ENCODE data around the gene FETUB.
"Not testable (repeated sequence)": the region's sequence is repeated elsewhere in the genome, so short reads cannot be mapped to it uniquely, and the experiment has no call there.

Gene FETUB

GRCh38 chr3:186678604-186679003, 38.4 kb downstream of the FETUB start:
- CTCF ChIA-PET = no interaction called here
- POLR2A ChIA-PET = no interaction called here

GRCh38 chr3:186679151-186679550, 39.0 kb downstream of the FETUB start:
- Histone ChIP-seq H3K27ac (ENCODE audit: insufficient read depth in 1 of 2, low read depth in 1 of 2, low read length in 2 of 2, poor library complexity in 1 of 2, severe bottlenecking in 2 of 2) (no peak overlapping the region), H3K4me3 (ENCODE audit: control insufficient read depth in 1 of 7, extremely low read depth in 1 of 7, insufficient read depth in 4 of 7, low read depth in 2 of 7, low read length in 6 of 7) (no peak overlapping the region), H3K27me3 (replicated peaks in 2 of 5; ENCODE audit: control insufficient read depth in 4 of 5, insufficient read depth in 5 of 5, low read length in 4 of 5) (peaks cover 0 to 11% (median 4%) of the 10 kb centered on the region in 5 experiments), H3K36me3 (ENCODE audit: control insufficient read depth in 4 of 4, insufficient read depth in 4 of 4, low read length in 3 of 4) (no peaks in the 10 kb centered on the region), H3K4me1 (ENCODE audit: control extremely low read depth in 1 of 4, control insufficient read depth in 4 of 4, insufficient read depth in 4 of 4, low read length in 3 of 4) (no peaks in the 10 kb centered on the region), H3K9me3 (ENCODE audit: control extremely low read depth in 1 of 5, control insufficient read depth in 4 of 5, insufficient read depth in 2 of 5, low read depth in 1 of 5, low read length in 4 of 5) (no peaks in the 10 kb centered on the region)
- WGBS (ENCODE audit: insufficient coverage) = no CpG with 5 or more reads among the region's 1 CpG
- no peak for DNase-seq
- POLR2A ChIA-PET = no interaction called here
- CTCF ChIA-PET = no interaction called here

More at GRCh38 chr3:186678604-186679003, 38.4 kb downstream of the FETUB start:
- Histone ChIP-seq H3K36me3 (ENCODE audit: control insufficient read depth in 4 of 4, insufficient read depth in 4 of 4, low read length in 3 of 4) (no peaks in the 10 kb centered on the region), H3K27ac (ENCODE audit: insufficient read depth in 1 of 2, low read depth in 1 of 2, low read length in 2 of 2, poor library complexity in 1 of 2, severe bottlenecking in 2 of 2) (no peak overlapping the region), H3K27me3 (replicated peaks in 2 of 5; ENCODE audit: control insufficient read depth in 4 of 5, insufficient read depth in 5 of 5, low read length in 4 of 5) (peaks cover 1 to 13% (median 6%) of the 10 kb centered on the region in 5 experiments), H3K9me3 (ENCODE audit: control extremely low read depth in 1 of 5, control insufficient read depth in 4 of 5, insufficient read depth in 2 of 5, low read depth in 1 of 5, low read length in 4 of 5) (no peaks in the 10 kb centered on the region), H3K4me3 (ENCODE audit: control insufficient read depth in 1 of 7, extremely low read depth in 1 of 7, insufficient read depth in 4 of 7, low read depth in 2 of 7, low read length in 6 of 7) (no peak overlapping the region), H3K4me1 (ENCODE audit: control extremely low read depth in 1 of 4, control insufficient read depth in 4 of 4, insufficient read depth in 4 of 4, low read length in 3 of 4) (no peaks in the 10 kb centered on the region)
- DNase-seq = no peak

- Histone ChIP-seq H3K9me3 (ENCODE audit: control extremely low read depth in 1 of 5, control insufficient read depth in 4 of 5, insufficient read depth in 2 of 5, low read depth in 1 of 5, low read length in 4 of 5) (peaks cover 0 to 6% (median 2%) of the 10 kb centered on the region in 5 experiments), H3K4me1 (ENCODE audit: control extremely low read depth in 1 of 4, control insufficient read depth in 4 of 4, insufficient read depth in 4 of 4, low read length in 3 of 4) (no peaks in the 10 kb centered on the region), H3K27me3 (replicated peaks in 2 of 5; ENCODE audit: control insufficient read depth in 4 of 5, insufficient read depth in 5 of 5, low read length in 4 of 5) (peaks cover 0 to 4% (median 2%) of the 10 kb centered on the region in 5 experiments), H3K27ac (ENCODE audit: insufficient read depth in 1 of 2, low read depth in 1 of 2, low read length in 2 of 2, poor library complexity in 1 of 2, severe bottlenecking in 2 of 2) (no peak overlapping the region), H3K36me3 (ENCODE audit: control insufficient read depth in 4 of 4, insufficient read depth in 4 of 4, low read length in 3 of 4) (no peaks in the 10 kb centered on the region), H3K4me3 (ENCODE audit: control insufficient read depth in 1 of 7, extremely low read depth in 1 of 7, insufficient read depth in 4 of 7, low read depth in 2 of 7, low read length in 6 of 7) (no peak overlapping the region)
- DNase-seq = no peak
- ChIA-PET POLR2A (no interaction called here), CTCF (no interaction called here)
- WGBS (ENCODE audit: insufficient coverage) = 100% methylated on average over 1 of the region's 1 CpG
Measured at GRCh38 chr3:186680869-186681268, 40.7 kb downstream of the FETUB start.

GRCh38 chr3:186682812-186683211, 42.6 kb downstream of the FETUB start:
- Histone ChIP-seq H3K9me3 (ENCODE audit: control extremely low read depth in 1 of 5, control insufficient read depth in 4 of 5, insufficient read depth in 2 of 5, low read depth in 1 of 5, low read length in 4 of 5) (peaks cover 0 to 6% (median 3%) of the 10 kb centered on the region in 5 experiments), H3K36me3 (ENCODE audit: control insufficient read depth in 4 of 4, insufficient read depth in 4 of 4, low read length in 3 of 4) (no peaks in the 10 kb centered on the region), H3K27ac (ENCODE audit: insufficient read depth in 1 of 2, low read depth in 1 of 2, low read length in 2 of 2, poor library complexity in 1 of 2, severe bottlenecking in 2 of 2) (no peak overlapping the region), H3K27me3 (replicated peaks in 2 of 5; ENCODE audit: control insufficient read depth in 4 of 5, insufficient read depth in 5 of 5, low read length in 4 of 5) (peaks cover 0 to 7% (median 4%) of the 10 kb centered on the region in 5 experiments), H3K4me1 (ENCODE audit: control extremely low read depth in 1 of 4, control insufficient read depth in 4 of 4, insufficient read depth in 4 of 4, low read length in 3 of 4) (no peaks in the 10 kb centered on the region), H3K4me3 (ENCODE audit: control insufficient read depth in 1 of 7, extremely low read depth in 1 of 7, insufficient read depth in 4 of 7, low read depth in 2 of 7, low read length in 6 of 7) (no peak overlapping the region)
- POLR2A ChIA-PET = no interaction called here
- no peak for DNase-seq
- 100% methylated on average over 2 of the region's 3 CpGs for WGBS (ENCODE audit: insufficient coverage)
- CTCF ChIA-PET = no interaction called here

- no peak for DNase-seq
- Histone ChIP-seq H3K36me3 (ENCODE audit: control insufficient read depth in 4 of 4, insufficient read depth in 4 of 4, low read length in 3 of 4) (no peaks in the 10 kb centered on the region), H3K27ac (ENCODE audit: insufficient read depth in 1 of 2, low read depth in 1 of 2, low read length in 2 of 2, poor library complexity in 1 of 2, severe bottlenecking in 2 of 2) (no peak overlapping the region), H3K4me1 (ENCODE audit: control extremely low read depth in 1 of 4, control insufficient read depth in 4 of 4, insufficient read depth in 4 of 4, low read length in 3 of 4) (no peaks in the 10 kb centered on the region), H3K9me3 (ENCODE audit: control extremely low read depth in 1 of 5, control insufficient read depth in 4 of 5, insufficient read depth in 2 of 5, low read depth in 1 of 5, low read length in 4 of 5) (peaks cover 0 to 6% (median 3%) of the 10 kb centered on the region in 5 experiments), H3K4me3 (ENCODE audit: control insufficient read depth in 1 of 7, extremely low read depth in 1 of 7, insufficient read depth in 4 of 7, low read depth in 2 of 7, low read length in 6 of 7) (no peak overlapping the region), H3K27me3 (replicated peaks in 2 of 5; ENCODE audit: control insufficient read depth in 4 of 5, insufficient read depth in 5 of 5, low read length in 4 of 5) (peaks cover 0 to 5% (median 3%) of the 10 kb centered on the region in 5 experiments)
- POLR2A ChIA-PET = no interaction called here
- 75% methylated on average over 3 of the region's 3 CpGs for WGBS (ENCODE audit: insufficient coverage)
- CTCF ChIA-PET = no interaction called here
Measured at GRCh38 chr3:186683979-186684378, 43.8 kb downstream of the FETUB start.

GRCh38 chr3:186686475-186686874, 46.3 kb downstream of the FETUB start:
- CTCF ChIA-PET = interaction anchor here (0.8 kb wide), 1 partner anchor 12 kb away, joined by 3 read pairs; no protein-coding TSS in a partner anchor
- H3K27ac ChIP-seq (ENCODE audit: insufficient read depth in 1 of 2, low read depth in 1 of 2, low read length in 2 of 2, poor library complexity in 1 of 2, severe bottlenecking in 2 of 2); POLR2A ChIA-PET; H3K9me3 ChIP-seq (ENCODE audit: control extremely low read depth in 1 of 5, control insufficient read depth in 4 of 5, insufficient read depth in 2 of 5, low read depth in 1 of 5, low read length in 4 of 5); H3K4me1 ChIP-seq (ENCODE audit: control extremely low read depth in 1 of 4, control insufficient read depth in 4 of 4, insufficient read depth in 4 of 4, low read length in 3 of 4); H3K4me3 ChIP-seq (ENCODE audit: control insufficient read depth in 1 of 7, extremely low read depth in 1 of 7, insufficient read depth in 4 of 7, low read depth in 2 of 7, low read length in 6 of 7); H3K36me3 ChIP-seq (ENCODE audit: control insufficient read depth in 4 of 4, insufficient read depth in 4 of 4, low read length in 3 of 4); DNase-seq; H3K27me3 ChIP-seq (replicated peaks in 2 of 5; ENCODE audit: control insufficient read depth in 4 of 5, insufficient read depth in 5 of 5, low read length in 4 of 5): not testable (repeated sequence)
- WGBS (ENCODE audit: insufficient coverage) = no CpG with 5 or more reads among the region's 2 CpGs

GRCh38 chr3:186687120-186687651, 47.0 kb downstream of the FETUB start:
- H3K27me3 ChIP-seq (replicated peaks in 2 of 5; ENCODE audit: control insufficient read depth in 4 of 5, insufficient read depth in 5 of 5, low read length in 4 of 5) = peaks cover 0 to 5% (median 3%) of the 10 kb centered on the region in 5 experiments
- H3K36me3 ChIP-seq (ENCODE audit: control insufficient read depth in 4 of 4, insufficient read depth in 4 of 4, low read length in 3 of 4) = no peaks in the 10 kb centered on the region
- peaks cover 0 to 6% (median 3%) of the 10 kb centered on the region in 5 experiments for H3K9me3 ChIP-seq (ENCODE audit: control extremely low read depth in 1 of 5, control insufficient read depth in 4 of 5, insufficient read depth in 2 of 5, low read depth in 1 of 5, low read length in 4 of 5)
- no peak for DNase-seq
- no peak overlapping the region for H3K27ac ChIP-seq (ENCODE audit: insufficient read depth in 1 of 2, low read depth in 1 of 2, low read length in 2 of 2, poor library complexity in 1 of 2, severe bottlenecking in 2 of 2)
- no peaks in the 10 kb centered on the region for H3K4me1 ChIP-seq (ENCODE audit: control extremely low read depth in 1 of 4, control insufficient read depth in 4 of 4, insufficient read depth in 4 of 4, low read length in 3 of 4)
- POLR2A ChIA-PET = no interaction called here
- WGBS (ENCODE audit: insufficient coverage) = 79% methylated on average over 8 of the region's 12 CpGs
- CTCF ChIA-PET = no interaction called here
- H3K4me3 ChIP-seq (ENCODE audit: control insufficient read depth in 1 of 7, extremely low read depth in 1 of 7, insufficient read depth in 4 of 7, low read depth in 2 of 7, low read length in 6 of 7) = no peak overlapping the region

Measured in common myeloid progenitor, CD34-positive (primary cell).